WTC11 (cell line): ENCODE results near the gene CAPN11. TPM values are rescaled to one million over a fixed set of nuclear protein-coding genes. Genes with fewer than 3 reads are reported as not detected.

Experiments
- ATF6 ChIP-seq: sonication (generic); formaldehyde crosslinking; IDR thresholded peaks from 2 replicates; pipeline ENCODE4 v1.8.1; 2023; ENCODE audit warnings: mild to moderate bottlenecking, missing genetic modification reagents
- E2F1 ChIP-seq: sonication (generic); formaldehyde crosslinking; IDR thresholded peaks from 2 replicates; pipeline ENCODE4 v1.8.0; 2022; ENCODE audit warnings: mild to moderate bottlenecking, missing genetic modification reagents
- ESRRA ChIP-seq: sonication (generic); formaldehyde crosslinking; IDR thresholded peaks from 2 replicates; pipeline ENCODE4 v1.8.1; 2022; ENCODE audit warnings: mild to moderate bottlenecking, missing genetic modification reagents, borderline replicate concordance
- FOXP1 ChIP-seq: sonication (generic); formaldehyde crosslinking; IDR thresholded peaks from 2 replicates; pipeline ENCODE4 v1.8.0; 2022; ENCODE audit warnings: missing genetic modification reagents, mild to moderate bottlenecking, moderate library complexity, borderline replicate concordance
- GRHL2 ChIP-seq: fragments of 250-450 bp; sonication (Bioruptor Pico); IDR thresholded peaks from 2 replicates; pipeline ENCODE4 v1.8.0; 2022; ENCODE audit warnings: mild to moderate bottlenecking, moderate library complexity; ENCODE audit not compliant: insufficient replicate concordance, severe bottlenecking
- IRF2 ChIP-seq: sonication (generic); formaldehyde crosslinking; IDR thresholded peaks from 2 replicates; pipeline ENCODE4 v1.8.0; 2022; ENCODE audit warnings: low read depth, missing genetic modification reagents, borderline replicate concordance
- JUN ChIP-seq: sonication (generic); formaldehyde crosslinking; IDR thresholded peaks from 2 replicates; pipeline ENCODE4 v1.8.0; 2023; ENCODE audit warnings: mild to moderate bottlenecking, missing genetic modification reagents
- MXD4 ChIP-seq: fragments of 250-450 bp; sonication (Bioruptor Pico); IDR thresholded peaks from 2 replicates; pipeline ENCODE4 v1.8.0; 2021; ENCODE audit warnings: mild to moderate bottlenecking, moderate library complexity, borderline replicate concordance
- MYBL2 ChIP-seq: sonication (generic); formaldehyde crosslinking; IDR thresholded peaks from 2 replicates; pipeline ENCODE4 v1.8.1; 2023; ENCODE audit warnings: mild to moderate bottlenecking, moderate library complexity, missing genetic modification reagents
- NFE2L1 ChIP-seq: sonication (generic); formaldehyde crosslinking; IDR thresholded peaks from 2 replicates; pipeline ENCODE4 v1.8.1; 2023; ENCODE audit warnings: missing genetic modification reagents
- NFYB ChIP-seq: sonication (generic); formaldehyde crosslinking; conservative IDR thresholded peaks from 2 replicates; pipeline ENCODE4 v1.8.0; 2022; ENCODE audit warnings: low read depth, missing genetic modification reagents
- ZNF232 ChIP-seq: sonication (generic); formaldehyde crosslinking; IDR thresholded peaks from 2 replicates; pipeline ENCODE4 v1.8.0; 2022; ENCODE audit warnings: mild to moderate bottlenecking, missing genetic modification reagents
- total RNA-seq: library from RNA; stranded (reverse); gene quantifications from 3 replicates; pipeline ENCODE4 v1.2.3, GENCODE V29; 2021
- TF ChIP-seq, protein P1 (sequence below): sonication (generic); formaldehyde crosslinking; IDR thresholded peaks from 2 replicates; pipeline ENCODE4 v1.8.1; 2022; ENCODE audit warnings: low read depth, missing genetic modification reagents, borderline replicate concordance
- TF ChIP-seq, protein P2 (sequence below): fragments of 250-450 bp; sonication (Bioruptor Pico); IDR thresholded peaks from 2 replicates; pipeline ENCODE4 v1.8.0; 2021; ENCODE audit warnings: mild to moderate bottlenecking
- TF ChIP-seq, protein P3 (sequence below): sonication (generic); formaldehyde crosslinking; IDR thresholded peaks from 2 replicates; pipeline ENCODE4 v1.8.0; 2023; ENCODE audit warnings: missing genetic modification reagents
- TF ChIP-seq, protein P4 (sequence below): sonication (generic); formaldehyde crosslinking; IDR thresholded peaks from 2 replicates; pipeline ENCODE4 v1.8.1; 2023; ENCODE audit warnings: mild to moderate bottlenecking, missing genetic modification reagents, borderline replicate concordance
- TF ChIP-seq, protein P5 (sequence below): sonication (generic); formaldehyde crosslinking; IDR thresholded peaks from 2 replicates; pipeline ENCODE4 v1.8.0; 2023; ENCODE audit warnings: missing genetic modification reagents, mild to moderate bottlenecking, borderline replicate concordance
- TF ChIP-seq, protein P6 (sequence below): fragments of 250-450 bp; sonication (Bioruptor Pico); IDR thresholded peaks from 2 replicates; pipeline ENCODE4 v2.1.2; 2022; ENCODE audit warnings: mild to moderate bottlenecking, moderate library complexity

CAPN11 gene
- total RNA-seq, 1 experiment from 2014 or later = 2.3 TPM

- TF ChIP-seq, protein P1, sequence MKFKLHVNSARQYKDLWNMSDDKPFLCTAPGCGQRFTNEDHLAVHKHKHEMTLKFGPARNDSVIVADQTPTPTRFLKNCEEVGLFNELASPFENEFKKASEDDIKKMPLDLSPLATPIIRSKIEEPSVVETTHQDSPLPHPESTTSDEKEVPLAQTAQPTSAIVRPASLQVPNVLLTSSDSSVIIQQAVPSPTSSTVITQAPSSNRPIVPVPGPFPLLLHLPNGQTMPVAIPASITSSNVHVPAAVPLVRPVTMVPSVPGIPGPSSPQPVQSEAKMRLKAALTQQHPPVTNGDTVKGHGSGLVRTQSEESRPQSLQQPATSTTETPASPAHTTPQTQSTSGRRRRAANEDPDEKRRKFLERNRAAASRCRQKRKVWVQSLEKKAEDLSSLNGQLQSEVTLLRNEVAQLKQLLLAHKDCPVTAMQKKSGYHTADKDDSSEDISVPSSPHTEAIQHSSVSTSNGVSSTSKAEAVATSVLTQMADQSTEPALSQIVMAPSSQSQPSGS (CRISPR knock-in tag) = no peak
- TF ChIP-seq MYBL2 (CRISPR knock-in tag) (peak; percentile 68; the same call in 1 of the 2 replicates), E2F1 (CRISPR knock-in tag) (0 out of 2 replicates have a peak, but pooled peaks have one; percentile 76), ESRRA (CRISPR knock-in tag) (0 out of 2 replicates have a peak, but pooled peaks have one; percentile 26), ZNF232 (CRISPR knock-in tag) (no peak), JUN (CRISPR knock-in tag) (no peak), MXD4 (CRISPR knock-in tag) (no peak), IRF2 (CRISPR knock-in tag) (no peak), FOXP1 (CRISPR knock-in tag) (peak; percentile 67), ATF6 (CRISPR knock-in tag) (no peak), GRHL2 (CRISPR knock-in tag) (no peak), NFE2L1 (CRISPR knock-in tag) (no peak; the same call in 1 of the 2 replicates), NFYB (no peak)
- TF ChIP-seq, protein P2, sequence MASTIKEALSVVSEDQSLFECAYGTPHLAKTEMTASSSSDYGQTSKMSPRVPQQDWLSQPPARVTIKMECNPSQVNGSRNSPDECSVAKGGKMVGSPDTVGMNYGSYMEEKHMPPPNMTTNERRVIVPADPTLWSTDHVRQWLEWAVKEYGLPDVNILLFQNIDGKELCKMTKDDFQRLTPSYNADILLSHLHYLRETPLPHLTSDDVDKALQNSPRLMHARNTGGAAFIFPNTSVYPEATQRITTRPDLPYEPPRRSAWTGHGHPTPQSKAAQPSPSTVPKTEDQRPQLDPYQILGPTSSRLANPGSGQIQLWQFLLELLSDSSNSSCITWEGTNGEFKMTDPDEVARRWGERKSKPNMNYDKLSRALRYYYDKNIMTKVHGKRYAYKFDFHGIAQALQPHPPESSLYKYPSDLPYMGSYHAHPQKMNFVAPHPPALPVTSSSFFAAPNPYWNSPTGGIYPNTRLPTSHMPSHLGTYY = no peak
- TF ChIP-seq, protein P3, sequence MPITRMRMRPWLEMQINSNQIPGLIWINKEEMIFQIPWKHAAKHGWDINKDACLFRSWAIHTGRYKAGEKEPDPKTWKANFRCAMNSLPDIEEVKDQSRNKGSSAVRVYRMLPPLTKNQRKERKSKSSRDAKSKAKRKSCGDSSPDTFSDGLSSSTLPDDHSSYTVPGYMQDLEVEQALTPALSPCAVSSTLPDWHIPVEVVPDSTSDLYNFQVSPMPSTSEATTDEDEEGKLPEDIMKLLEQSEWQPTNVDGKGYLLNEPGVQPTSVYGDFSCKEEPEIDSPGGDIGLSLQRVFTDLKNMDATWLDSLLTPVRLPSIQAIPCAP (CRISPR knock-in tag) = no peak; the same call in 1 of the 2 replicates
- TF ChIP-seq, protein P4, sequence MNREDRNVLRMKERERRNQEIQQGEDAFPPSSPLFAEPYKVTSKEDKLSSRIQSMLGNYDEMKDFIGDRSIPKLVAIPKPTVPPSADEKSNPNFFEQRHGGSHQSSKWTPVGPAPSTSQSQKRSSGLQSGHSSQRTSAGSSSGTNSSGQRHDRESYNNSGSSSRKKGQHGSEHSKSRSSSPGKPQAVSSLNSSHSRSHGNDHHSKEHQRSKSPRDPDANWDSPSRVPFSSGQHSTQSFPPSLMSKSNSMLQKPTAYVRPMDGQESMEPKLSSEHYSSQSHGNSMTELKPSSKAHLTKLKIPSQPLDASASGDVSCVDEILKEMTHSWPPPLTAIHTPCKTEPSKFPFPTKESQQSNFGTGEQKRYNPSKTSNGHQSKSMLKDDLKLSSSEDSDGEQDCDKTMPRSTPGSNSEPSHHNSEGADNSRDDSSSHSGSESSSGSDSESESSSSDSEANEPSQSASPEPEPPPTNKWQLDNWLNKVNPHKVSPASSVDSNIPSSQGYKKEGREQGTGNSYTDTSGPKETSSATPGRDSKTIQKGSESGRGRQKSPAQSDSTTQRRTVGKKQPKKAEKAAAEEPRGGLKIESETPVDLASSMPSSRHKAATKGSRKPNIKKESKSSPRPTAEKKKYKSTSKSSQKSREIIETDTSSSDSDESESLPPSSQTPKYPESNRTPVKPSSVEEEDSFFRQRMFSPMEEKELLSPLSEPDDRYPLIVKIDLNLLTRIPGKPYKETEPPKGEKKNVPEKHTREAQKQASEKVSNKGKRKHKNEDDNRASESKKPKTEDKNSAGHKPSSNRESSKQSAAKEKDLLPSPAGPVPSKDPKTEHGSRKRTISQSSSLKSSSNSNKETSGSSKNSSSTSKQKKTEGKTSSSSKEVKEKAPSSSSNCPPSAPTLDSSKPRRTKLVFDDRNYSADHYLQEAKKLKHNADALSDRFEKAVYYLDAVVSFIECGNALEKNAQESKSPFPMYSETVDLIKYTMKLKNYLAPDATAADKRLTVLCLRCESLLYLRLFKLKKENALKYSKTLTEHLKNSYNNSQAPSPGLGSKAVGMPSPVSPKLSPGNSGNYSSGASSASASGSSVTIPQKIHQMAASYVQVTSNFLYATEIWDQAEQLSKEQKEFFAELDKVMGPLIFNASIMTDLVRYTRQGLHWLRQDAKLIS (CRISPR knock-in tag) = no peak; the same call in 1 of the 2 replicates
- TF ChIP-seq, protein P5, sequence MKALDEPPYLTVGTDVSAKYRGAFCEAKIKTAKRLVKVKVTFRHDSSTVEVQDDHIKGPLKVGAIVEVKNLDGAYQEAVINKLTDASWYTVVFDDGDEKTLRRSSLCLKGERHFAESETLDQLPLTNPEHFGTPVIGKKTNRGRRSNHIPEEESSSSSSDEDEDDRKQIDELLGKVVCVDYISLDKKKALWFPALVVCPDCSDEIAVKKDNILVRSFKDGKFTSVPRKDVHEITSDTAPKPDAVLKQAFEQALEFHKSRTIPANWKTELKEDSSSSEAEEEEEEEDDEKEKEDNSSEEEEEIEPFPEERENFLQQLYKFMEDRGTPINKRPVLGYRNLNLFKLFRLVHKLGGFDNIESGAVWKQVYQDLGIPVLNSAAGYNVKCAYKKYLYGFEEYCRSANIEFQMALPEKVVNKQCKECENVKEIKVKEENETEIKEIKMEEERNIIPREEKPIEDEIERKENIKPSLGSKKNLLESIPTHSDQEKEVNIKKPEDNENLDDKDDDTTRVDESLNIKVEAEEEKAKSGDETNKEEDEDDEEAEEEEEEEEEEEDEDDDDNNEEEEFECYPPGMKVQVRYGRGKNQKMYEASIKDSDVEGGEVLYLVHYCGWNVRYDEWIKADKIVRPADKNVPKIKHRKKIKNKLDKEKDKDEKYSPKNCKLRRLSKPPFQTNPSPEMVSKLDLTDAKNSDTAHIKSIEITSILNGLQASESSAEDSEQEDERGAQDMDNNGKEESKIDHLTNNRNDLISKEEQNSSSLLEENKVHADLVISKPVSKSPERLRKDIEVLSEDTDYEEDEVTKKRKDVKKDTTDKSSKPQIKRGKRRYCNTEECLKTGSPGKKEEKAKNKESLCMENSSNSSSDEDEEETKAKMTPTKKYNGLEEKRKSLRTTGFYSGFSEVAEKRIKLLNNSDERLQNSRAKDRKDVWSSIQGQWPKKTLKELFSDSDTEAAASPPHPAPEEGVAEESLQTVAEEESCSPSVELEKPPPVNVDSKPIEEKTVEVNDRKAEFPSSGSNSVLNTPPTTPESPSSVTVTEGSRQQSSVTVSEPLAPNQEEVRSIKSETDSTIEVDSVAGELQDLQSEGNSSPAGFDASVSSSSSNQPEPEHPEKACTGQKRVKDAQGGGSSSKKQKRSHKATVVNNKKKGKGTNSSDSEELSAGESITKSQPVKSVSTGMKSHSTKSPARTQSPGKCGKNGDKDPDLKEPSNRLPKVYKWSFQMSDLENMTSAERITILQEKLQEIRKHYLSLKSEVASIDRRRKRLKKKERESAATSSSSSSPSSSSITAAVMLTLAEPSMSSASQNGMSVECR = no peak; the same call in 1 of the 2 replicates
- TF ChIP-seq, protein P6, sequence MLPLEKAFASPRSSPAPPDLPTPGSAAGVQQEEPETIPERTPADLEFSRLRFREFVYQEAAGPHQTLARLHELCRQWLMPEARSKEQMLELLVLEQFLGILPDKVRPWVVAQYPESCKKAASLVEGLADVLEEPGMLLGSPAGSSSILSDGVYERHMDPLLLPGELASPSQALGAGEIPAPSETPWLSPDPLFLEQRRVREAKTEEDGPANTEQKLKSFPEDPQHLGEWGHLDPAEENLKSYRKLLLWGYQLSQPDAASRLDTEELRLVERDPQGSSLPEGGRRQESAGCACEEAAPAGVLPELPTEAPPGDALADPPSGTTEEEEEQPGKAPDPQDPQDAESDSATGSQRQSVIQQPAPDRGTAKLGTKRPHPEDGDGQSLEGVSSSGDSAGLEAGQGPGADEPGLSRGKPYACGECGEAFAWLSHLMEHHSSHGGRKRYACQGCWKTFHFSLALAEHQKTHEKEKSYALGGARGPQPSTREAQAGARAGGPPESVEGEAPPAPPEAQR (CRISPR knock-in tag) = no peak
Measured at GRCh38 chr6:44219053-44219814, 60.6 kb downstream of the CAPN11 start (continued).
